ENCODE results near the gene IQSEC1.

GRCh38 chr3:12854565-12854964, 218.7 kb downstream of the IQSEC1 start:
- TF ChIP-seq, protein P1, sequence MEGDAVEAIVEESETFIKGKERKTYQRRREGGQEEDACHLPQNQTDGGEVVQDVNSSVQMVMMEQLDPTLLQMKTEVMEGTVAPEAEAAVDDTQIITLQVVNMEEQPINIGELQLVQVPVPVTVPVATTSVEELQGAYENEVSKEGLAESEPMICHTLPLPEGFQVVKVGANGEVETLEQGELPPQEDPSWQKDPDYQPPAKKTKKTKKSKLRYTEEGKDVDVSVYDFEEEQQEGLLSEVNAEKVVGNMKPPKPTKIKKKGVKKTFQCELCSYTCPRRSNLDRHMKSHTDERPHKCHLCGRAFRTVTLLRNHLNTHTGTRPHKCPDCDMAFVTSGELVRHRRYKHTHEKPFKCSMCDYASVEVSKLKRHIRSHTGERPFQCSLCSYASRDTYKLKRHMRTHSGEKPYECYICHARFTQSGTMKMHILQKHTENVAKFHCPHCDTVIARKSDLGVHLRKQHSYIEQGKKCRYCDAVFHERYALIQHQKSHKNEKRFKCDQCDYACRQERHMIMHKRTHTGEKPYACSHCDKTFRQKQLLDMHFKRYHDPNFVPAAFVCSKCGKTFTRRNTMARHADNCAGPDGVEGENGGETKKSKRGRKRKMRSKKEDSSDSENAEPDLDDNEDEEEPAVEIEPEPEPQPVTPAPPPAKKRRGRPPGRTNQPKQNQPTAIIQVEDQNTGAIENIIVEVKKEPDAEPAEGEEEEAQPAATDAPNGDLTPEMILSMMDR (IDR thresholded peaks at IDR 0.05; ENCODE audit: poor library complexity) = no peak
- TF ChIP-seq EZH2 (IDR thresholded peaks at IDR 0.05; ENCODE audit: borderline replicate concordance) = no peak

All from hepatocyte (in vitro differentiated cells).